Suprapubic skin (tissue), 4 donors: ENCODE measurements around the gene ZRSR2.

Experiments used
- CTCF ChIP-seq, 2 donors: fragments of 200-600 bp in 1 of 2; fragments of 450-650 bp in 1 of 2; sonication (generic) in 1 of 2; IDR thresholded peaks; one replicate each; pipeline ENCODE4 v1.5.1; 2016 to 2019; ENCODE audit warnings: antibody characterized with exemption in 2 of 2, mild to moderate bottlenecking in 1 of 2, moderate library complexity in 1 of 2
- POLR2A ChIP-seq, 2 donors: fragments of 450-650 bp; IDR thresholded peaks; one replicate each; pipeline ENCODE4 v1.6.1; 2017; ENCODE audit warnings: antibody characterized with exemption in 2 of 2, mild to moderate bottlenecking in 2 of 2, moderate library complexity in 2 of 2
- POLR2AphosphoS5 ChIP-seq, 3 donors: sonication (generic); formaldehyde crosslinking; IDR thresholded peaks; one replicate each; pipeline ENCODE4 v1.6.1; 2017; ENCODE audit warnings: antibody characterized with exemption in 3 of 3

DNA sequence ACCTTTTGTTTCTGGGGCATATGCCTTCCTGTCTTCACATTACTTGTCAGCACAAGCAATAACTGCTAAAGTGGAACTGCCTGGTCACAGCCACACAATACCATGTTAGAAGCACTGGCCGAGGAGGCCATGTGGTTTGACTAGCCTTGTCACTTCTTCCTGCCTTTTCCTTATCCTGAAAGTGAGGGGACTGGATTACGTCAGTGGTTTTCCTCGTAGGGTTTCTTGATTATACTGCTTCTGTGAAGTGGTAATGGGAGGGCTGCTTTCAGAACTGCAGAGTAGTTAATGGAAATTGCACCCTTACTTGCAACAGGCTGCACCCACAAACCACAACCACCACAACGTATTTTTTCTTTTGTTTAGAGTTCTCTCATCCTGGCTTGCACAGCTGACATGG is 26.6 kb downstream of the ZRSR2 start:
- no peak for TF ChIP-seq CTCF (IDR thresholded peaks at IDR 0.05)
- no peak for TF ChIP-seq POLR2A (IDR thresholded peaks at IDR 0.05)
- no peak for TF ChIP-seq POLR2AphosphoS5 (IDR thresholded peaks at IDR 0.05)
